Effector CD8-positive, alpha-beta T cell (primary cell): ENCODE results near the gene AMOTL2.

Experiments used
- DNase-seq: peaks from one replicate; lab custom pipeline; 2025; lab: John Stamatoyannopoulos, UW
- total RNA-seq, 4 experiments: gene quantifications; one replicate each; lab custom pipeline; 2026; lab: John Stamatoyannopoulos, UW

The AMOTL2 gene
- 0 to 3.8 (median 0.13) reads per million in 4 experiments for total RNA-seq

- no peak for DNase-seq
These were observed at the start of gene AMOTL2 for GRCh38 chr3:134374105-134374790. AMOTL2 (minus strand) TSS chr3:134374447; CDS start chr3:134371433, 3,014 bp downstream.

- DNase-seq = no peak
These were observed 48.9 kb upstream of the AMOTL2 start for GRCh38 chr3:134423153-134423552.

- DNase-seq = no peak
These were observed 45.7 kb upstream of the AMOTL2 start for GRCh38 chr3:134419960-134420321.

GRCh38 chr3:134419214-134419959, 45.1 kb upstream of the AMOTL2 start:
- DNase-seq = no peak

- no peak for DNase-seq
These were observed 34.8 kb upstream of the AMOTL2 start for GRCh38 chr3:134409041-134409440.

- DNase-seq = no peak
These were observed 33.0 kb upstream of the AMOTL2 start for GRCh38 chr3:134407239-134407625.

GRCh38 chr3:134406331-134407238, 32.3 kb upstream of the AMOTL2 start:
- DNase-seq = no peak

GRCh38 chr3:134404366-134404885, 30.2 kb upstream of the AMOTL2 start:
- no peak for DNase-seq

- no peak for DNase-seq
These were observed 23.5 kb upstream of the AMOTL2 start for GRCh38 chr3:134397755-134398154.

GRCh38 chr3:134395103-134395502, 20.9 kb upstream of the AMOTL2 start:
- no peak for DNase-seq

GRCh38 chr3:134394380-134394779, 20.1 kb upstream of the AMOTL2 start:
- DNase-seq = no peak

- no peak for DNase-seq
These were observed 18.8 kb upstream of the AMOTL2 start for GRCh38 chr3:134393074-134393473.

GRCh38 chr3:134392336-134392983, 18.2 kb upstream of the AMOTL2 start:
- no peak for DNase-seq

GRCh38 chr3:134389865-134390264, 15.6 kb upstream of the AMOTL2 start:
- DNase-seq = no peak

GRCh38 chr3:134388788-134389485, 14.7 kb upstream of the AMOTL2 start:
- no peak for DNase-seq

GRCh38 chr3:134388292-134388691, 14.0 kb upstream of the AMOTL2 start:
- no peak for DNase-seq

- DNase-seq = no peak
These were observed 13.0 kb upstream of the AMOTL2 start for GRCh38 chr3:134387293-134387692.

- DNase-seq = no peak
These were observed 10.7 kb upstream of the AMOTL2 start for GRCh38 chr3:134384963-134385362.

- no peak for DNase-seq
These were observed 7.7 kb upstream of the AMOTL2 start for GRCh38 chr3:134381831-134382442.

GRCh38 chr3:134381076-134381475, 6.8 kb upstream of the AMOTL2 start:
- DNase-seq = no peak

GRCh38 chr3:134380249-134380648, 6.0 kb upstream of the AMOTL2 start:
- DNase-seq = no peak
